Neural cell (in vitro differentiated cells): ENCODE data around the gene DIPK1C. TPM values are rescaled to one million over a fixed set of nuclear protein-coding genes. Genes with fewer than 3 reads are reported as not detected.

ENCODE experiments used
- H2AFZ ChIP-seq: fragments of 200-600, 300-800 bp; sonication (generic), shearing (Covaris generic); 2 replicates; pipeline ENCODE4 v1.6.0; 2014; ENCODE audit warnings: low read depth, mild to moderate bottlenecking, antibody characterized with exemption, low read length, moderate library complexity
- H3F3A ChIP-seq: fragments of 200-600 bp; shearing (Covaris generic); 2 replicates; pipeline ENCODE4 v1.6.1; 2016; ENCODE audit warnings: mild to moderate bottlenecking, moderate library complexity, mixed read lengths, antibody characterized with exemption, low read length; ENCODE audit not compliant: insufficient read depth, poor library complexity, severe bottlenecking
- H3K27ac ChIP-seq: fragments of 200-600, 300-800 bp; sonication (generic), shearing (Covaris generic); 2 replicates; pipeline ENCODE4 v1.5.1; 2014; ENCODE audit warnings: mild to moderate bottlenecking, low read length, moderate library complexity
- H3K27me3 ChIP-seq: fragments of 300-800, 200-600 bp; sonication (generic), shearing (Covaris generic); 2 replicates; pipeline ENCODE4 v1.6.0; 2014; ENCODE audit warnings: mild to moderate bottlenecking, low read depth, low read length, moderate library complexity; ENCODE audit not compliant: insufficient read depth
- H3K36me3 ChIP-seq: fragments of 300-800, 200-600 bp; sonication (generic), shearing (Covaris generic); 2 replicates; pipeline ENCODE4 v1.5.1; 2014; ENCODE audit warnings: mild to moderate bottlenecking, antibody characterized with exemption, low read length, moderate library complexity; ENCODE audit not compliant: insufficient read depth
- H3K4me2 ChIP-seq: fragments of 300-800, 200-600 bp; sonication (generic), shearing (Covaris generic); 2 replicates; pipeline ENCODE4 v1.6.0; 2014; ENCODE audit warnings: mild to moderate bottlenecking, low read length
- H3K4me3 ChIP-seq: fragments of 300-800, 200-600 bp; sonication (generic), shearing (Covaris generic); 2 replicates; pipeline ENCODE4 v1.5.1; 2014; ENCODE audit warnings: mild to moderate bottlenecking, low read length, moderate library complexity
- H3K79me2 ChIP-seq: fragments of 200-600 bp; shearing (Covaris generic); replicated peaks from 2 replicates; pipeline ENCODE4 v1.6.0; 2014; ENCODE audit warnings: mild to moderate bottlenecking, low read length, moderate library complexity; ENCODE audit not compliant: insufficient read depth
- H3K9ac ChIP-seq: fragments of 300-800, 200-600 bp; sonication (generic), shearing (Covaris generic); 2 replicates; pipeline ENCODE4 v1.6.1; 2016; ENCODE audit warnings: mild to moderate bottlenecking, low read length, mixed read lengths
- H3K9me2 ChIP-seq: fragments of 200-600 bp; shearing (Covaris generic); 2 replicates; pipeline ENCODE4 v1.6.1; 2016; ENCODE audit warnings: mild to moderate bottlenecking, low read length, mixed read lengths; ENCODE audit not compliant: insufficient read depth
- H3K9me3 ChIP-seq: fragments of 200-600, 300-800 bp; sonication (generic), shearing (Covaris generic); 2 replicates; pipeline ENCODE4 v1.6.1; 2016; ENCODE audit warnings: mild to moderate bottlenecking, mixed run types, low read length, moderate library complexity, mixed read lengths
- H4K20me1 ChIP-seq: fragments of 200-600 bp; shearing (Covaris generic); 2 replicates; pipeline ENCODE4 v1.6.1; 2016; ENCODE audit warnings: mild to moderate bottlenecking, mixed run types; ENCODE audit not compliant: insufficient read depth
- EP300 ChIP-seq: fragments of 450-650 bp; conservative IDR thresholded peaks from 2 replicates; pipeline ENCODE4 v1.6.1; 2014; ENCODE audit warnings: antibody characterized with exemption, mild to moderate bottlenecking, moderate library complexity; ENCODE audit not compliant: poor library complexity, severe bottlenecking
- EZH2 ChIP-seq: fragments of 200-600, 300-800 bp; shearing (Covaris generic), sonication (generic); IDR thresholded peaks from 2 replicates; pipeline ENCODE4 v1.6.1; 2014; ENCODE audit warnings: antibody characterized with exemption, low read length, borderline replicate concordance, mild to moderate bottlenecking; ENCODE audit not compliant: insufficient read depth, poor library complexity, severe bottlenecking
- MXI1 ChIP-seq: fragments of 450-650 bp; conservative IDR thresholded peaks from 2 replicates; pipeline ENCODE4 v1.6.1; 2014; ENCODE audit warnings: antibody characterized with exemption, mild to moderate bottlenecking; ENCODE audit not compliant: poor library complexity, severe bottlenecking
- POLR2AphosphoS5 ChIP-seq: IDR thresholded peaks from 2 replicates; pipeline ENCODE4 v1.6.1; 2012
- RAD21 ChIP-seq: fragments of 450-650 bp; conservative IDR thresholded peaks from 2 replicates; pipeline ENCODE4 v1.6.1; 2014; ENCODE audit warnings: antibody characterized with exemption, mild to moderate bottlenecking, moderate library complexity
- REST ChIP-seq: IDR thresholded peaks from 2 replicates; pipeline ENCODE4 v1.6.1; 2012; ENCODE audit warnings: borderline replicate concordance
- SMC3 ChIP-seq: fragments of 450-650 bp; conservative IDR thresholded peaks from 2 replicates; pipeline ENCODE4 v1.6.1; 2014; ENCODE audit warnings: antibody characterized with exemption, mild to moderate bottlenecking, moderate library complexity; ENCODE audit not compliant: poor library complexity
- TAF1 ChIP-seq: IDR thresholded peaks from 2 replicates; pipeline ENCODE4 v1.6.1; 2012; ENCODE audit warnings: low read depth
- polyA plus RNA-seq: library from polyadenylated mRNA; depleted of rRNA; stranded (reverse); fragments of >200 nt; gene quantifications from 2 replicates; pipeline ENCODE4 v1.2.3, GENCODE V29; 2014

DIPK1C gene
- polyA plus RNA-seq, 1 donor from 2014 or later: not detected

DNA sequence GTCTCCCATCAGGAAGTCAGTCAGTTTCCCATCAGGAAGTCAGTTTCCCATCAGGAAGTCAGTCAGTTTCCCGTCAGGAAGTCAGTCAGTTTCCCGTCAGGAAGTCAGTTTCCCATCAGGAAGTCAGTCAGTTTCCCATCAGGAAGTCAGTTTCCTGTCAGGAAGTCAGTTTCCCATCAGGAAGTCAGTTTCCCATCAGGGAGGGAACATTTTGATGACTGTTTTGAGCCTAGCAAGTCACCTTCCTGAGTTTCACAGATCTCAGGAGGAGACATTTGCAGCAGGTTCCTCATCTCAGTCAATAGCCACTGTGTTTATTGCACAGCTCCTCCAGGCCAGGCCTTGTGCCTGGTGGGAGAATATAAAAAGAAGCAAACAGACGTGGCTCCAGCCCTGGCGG lies 31.9 kb downstream of the DIPK1C start:
- TF ChIP-seq MXI1: no peak
- TF ChIP-seq POLR2AphosphoS5: no peak
- no peak for TF ChIP-seq SMC3

GRCh38 chr18:74422541-74422940 lies 34.6 kb downstream of the DIPK1C start:
- H3K9ac ChIP-seq: no peak overlapping the region
- no peak overlapping the region for H3K27ac ChIP-seq
- TF ChIP-seq TAF1 (no peak), MXI1 (no peak), REST (no peak), EP300 (no peak), EZH2 (no peak), SMC3 (no peak), POLR2AphosphoS5 (no peak)
- no peaks in the 10 kb centered on the region for H3K9me2 ChIP-seq
- no peaks in the 10 kb centered on the region for H3K27me3 ChIP-seq
- no peak overlapping the region for H3K4me3 ChIP-seq
- no peak overlapping the region for H3K4me2 ChIP-seq
- H3K79me2 ChIP-seq: no peaks in the 10 kb centered on the region
- H4K20me1 ChIP-seq: no peaks in the 10 kb centered on the region
- no peaks in the 10 kb centered on the region for H3K36me3 ChIP-seq
- no peaks in the 10 kb centered on the region for H3F3A ChIP-seq
- H3K9me3 ChIP-seq: no peaks in the 10 kb centered on the region
- no peak overlapping the region for H2AFZ ChIP-seq

More for the DNA sequence above, 31.9 kb downstream of the DIPK1C start:
- no peaks in the 10 kb centered on the region for H3K9me3 ChIP-seq
- H3K9me2 ChIP-seq: no peaks in the 10 kb centered on the region
- H3K36me3 ChIP-seq: no peaks in the 10 kb centered on the region
- H3K4me3 ChIP-seq: no peak overlapping the region
- H3K27me3 ChIP-seq: no peaks in the 10 kb centered on the region
- no peak overlapping the region for H3K4me2 ChIP-seq
- no peak overlapping the region for H3K9ac ChIP-seq
- no peaks in the 10 kb centered on the region for H4K20me1 ChIP-seq
- H2AFZ ChIP-seq: no peak overlapping the region
- H3K27ac ChIP-seq: no peak overlapping the region
- H3F3A ChIP-seq: no peaks in the 10 kb centered on the region
- no peaks in the 10 kb centered on the region for H3K79me2 ChIP-seq

DNA sequence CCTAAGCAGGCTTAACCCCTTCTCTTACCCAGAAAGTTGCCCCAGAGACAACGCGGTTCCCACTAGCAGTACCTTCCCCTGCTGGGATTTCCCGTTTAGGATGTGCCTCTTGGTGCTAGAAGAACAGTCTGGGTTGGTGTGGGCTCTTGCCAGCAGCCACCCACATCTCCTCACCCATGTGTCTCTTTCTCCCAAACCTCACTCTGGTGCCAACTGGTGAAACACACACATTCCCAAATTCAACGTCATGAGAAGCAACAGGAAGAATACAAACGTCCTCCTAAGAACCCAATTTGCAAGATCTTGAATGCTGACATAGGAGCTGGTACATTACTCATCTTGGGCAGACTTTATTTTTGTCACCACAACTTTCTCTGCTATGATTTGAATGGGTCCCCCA lies 36.2 kb downstream of the DIPK1C start:
- Histone ChIP-seq H3K27me3 (no peaks in the 10 kb centered on the region), H3F3A (no peaks in the 10 kb centered on the region), H3K4me2 (no peak overlapping the region), H3K79me2 (no peaks in the 10 kb centered on the region), H3K9me2 (no peaks in the 10 kb centered on the region), H3K9ac (no peak overlapping the region), H2AFZ (no peak overlapping the region), H3K4me3 (no peak overlapping the region), H4K20me1 (no peaks in the 10 kb centered on the region), H3K9me3 (no peaks in the 10 kb centered on the region), H3K27ac (no peak overlapping the region), H3K36me3 (no peaks in the 10 kb centered on the region)
- TF ChIP-seq REST (no peak), RAD21 (no peak), MXI1 (no peak)
